ENCODE results near the gene MOGAT3.

Gene MOGAT3

DNA sequence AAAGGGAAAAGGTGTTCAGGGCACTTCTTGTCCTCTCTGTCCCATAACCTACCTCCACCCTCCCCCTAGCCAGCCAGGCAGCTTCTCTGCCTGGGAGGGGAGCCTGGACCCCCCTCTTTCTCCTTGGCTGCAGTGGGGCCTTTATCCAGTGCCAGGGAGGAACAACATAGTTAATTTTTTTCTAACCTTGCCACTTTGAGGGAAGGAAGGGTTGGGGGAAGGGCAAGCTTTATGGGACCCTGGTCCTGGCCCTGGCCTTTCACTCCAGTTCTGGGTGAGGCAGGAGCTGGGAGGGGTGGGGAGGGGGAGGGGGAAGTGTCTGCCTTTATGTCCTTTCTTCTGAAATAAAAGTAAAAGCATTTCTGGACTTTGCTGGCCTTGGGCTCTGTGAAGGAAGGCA lies 39.9 kb downstream of the MOGAT3 start:
- DNase-seq (ENCODE audit: low read depth), result no peak

- no peak for DNase-seq (ENCODE audit: low read depth)
Measured at GRCh38 chr7:101159696-101160674, 40.9 kb downstream of the MOGAT3 start.

DNA sequence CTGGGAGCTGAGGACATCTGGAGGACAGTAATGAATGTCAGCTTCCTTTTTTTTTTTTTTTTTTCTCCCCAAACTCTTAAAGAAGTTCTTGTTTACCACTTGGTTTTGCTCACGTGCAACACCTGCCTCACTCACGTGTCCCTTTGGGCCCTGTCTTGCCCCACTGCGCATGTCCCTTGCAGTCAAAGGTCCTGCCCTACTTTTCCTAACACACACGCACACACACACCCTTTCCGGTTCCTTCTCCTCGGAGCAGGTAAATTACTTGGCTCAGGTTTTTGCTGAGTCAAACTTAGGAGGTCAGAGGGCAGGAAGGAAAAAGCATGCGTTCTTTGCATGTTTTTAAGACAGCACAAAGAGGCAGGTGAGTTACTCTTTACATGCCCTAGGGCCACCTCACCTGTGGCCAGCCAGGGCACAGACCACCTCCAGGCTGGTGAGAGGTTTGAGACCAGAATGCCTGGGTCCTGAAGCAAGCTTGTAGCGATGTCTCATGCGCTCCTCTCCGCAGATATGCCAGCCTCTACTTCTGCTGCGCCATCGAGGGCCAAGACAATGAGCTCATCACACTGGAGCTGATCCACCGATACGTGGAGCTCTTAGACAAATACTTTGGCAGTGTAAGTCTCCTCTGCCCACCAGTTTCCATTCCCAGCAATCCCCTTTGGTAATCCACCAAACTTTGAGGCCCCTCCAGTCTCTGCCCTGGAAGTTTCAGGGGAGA lies 43.8 kb downstream of the MOGAT3 start:
- no peak for DNase-seq (ENCODE audit: low read depth)

DNA sequence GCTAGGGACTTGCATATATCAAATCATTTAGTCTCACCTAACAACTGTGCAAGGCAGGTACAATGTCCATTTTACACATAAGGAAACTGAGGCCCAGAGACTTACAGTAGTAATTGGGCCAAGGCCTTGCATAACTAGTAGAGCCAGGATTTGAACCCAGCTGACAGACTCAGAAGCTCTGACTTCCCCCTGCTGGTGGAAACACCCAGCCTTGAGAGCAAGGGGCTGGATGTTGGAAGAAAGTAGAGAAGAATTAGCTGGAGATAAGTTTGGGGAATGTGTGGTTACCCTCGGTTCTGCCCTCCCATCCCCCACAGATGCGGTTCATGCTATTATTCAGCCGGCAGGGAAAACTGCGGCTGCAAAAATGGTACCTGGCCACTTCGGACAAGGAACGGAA lies 44.6 kb downstream of the MOGAT3 start:
- DNase-seq (ENCODE audit: low read depth), result no peak

DNA sequence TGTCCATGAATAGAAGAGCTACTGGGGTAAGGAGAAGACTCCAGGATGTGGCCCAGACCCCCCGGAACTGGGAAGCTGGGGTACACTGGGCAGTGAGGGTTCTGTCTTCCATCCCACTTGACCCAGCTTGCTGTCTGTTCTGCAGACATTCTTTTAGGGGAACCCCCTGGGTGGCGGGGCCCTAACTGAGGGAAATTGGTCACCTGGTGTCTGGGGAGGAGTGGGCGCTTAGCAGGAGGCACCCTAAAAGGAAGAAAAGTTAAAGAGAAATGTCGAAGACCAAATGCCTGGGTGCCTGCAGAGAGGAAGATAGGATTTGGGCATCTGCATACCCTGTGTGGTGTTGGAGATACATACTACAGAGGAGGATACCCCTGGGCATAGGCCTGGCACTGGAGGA lies 45.5 kb downstream of the MOGAT3 start:
- no peak for DNase-seq (ENCODE audit: low read depth)

DNA sequence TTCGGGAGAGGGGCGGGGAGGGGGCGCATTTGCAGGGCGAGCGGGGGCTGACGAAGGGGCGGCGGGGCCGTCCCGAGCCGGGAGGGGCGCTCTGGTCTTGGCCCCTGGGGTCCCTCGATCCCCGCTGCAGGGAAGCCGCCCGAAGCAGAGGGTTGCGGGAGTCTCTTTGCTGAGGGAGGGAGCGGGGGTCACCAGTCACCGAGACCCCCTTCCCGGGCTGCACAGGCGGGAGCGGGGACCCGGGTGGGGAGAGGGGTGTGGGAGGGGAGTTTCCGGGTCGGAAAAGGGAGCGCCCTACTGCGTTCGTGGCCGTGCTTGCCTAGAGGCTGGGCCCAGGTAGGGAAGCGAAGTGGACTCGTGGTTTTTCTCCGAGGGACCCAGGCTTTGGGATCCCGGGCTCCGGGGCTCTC lies 46.1 kb downstream of the MOGAT3 start:
- no peak for DNase-seq (ENCODE audit: low read depth)

- DNase-seq (ENCODE audit: low read depth), result no peak
Measured at GRCh38 chr7:101153969-101154692, 46.7 kb downstream of the MOGAT3 start, which contains the start of gene AP1S1. AP1S1 (plus strand) TSS chr7:101154476; CDS start chr7:101154515, 39 bp downstream.

DNA sequence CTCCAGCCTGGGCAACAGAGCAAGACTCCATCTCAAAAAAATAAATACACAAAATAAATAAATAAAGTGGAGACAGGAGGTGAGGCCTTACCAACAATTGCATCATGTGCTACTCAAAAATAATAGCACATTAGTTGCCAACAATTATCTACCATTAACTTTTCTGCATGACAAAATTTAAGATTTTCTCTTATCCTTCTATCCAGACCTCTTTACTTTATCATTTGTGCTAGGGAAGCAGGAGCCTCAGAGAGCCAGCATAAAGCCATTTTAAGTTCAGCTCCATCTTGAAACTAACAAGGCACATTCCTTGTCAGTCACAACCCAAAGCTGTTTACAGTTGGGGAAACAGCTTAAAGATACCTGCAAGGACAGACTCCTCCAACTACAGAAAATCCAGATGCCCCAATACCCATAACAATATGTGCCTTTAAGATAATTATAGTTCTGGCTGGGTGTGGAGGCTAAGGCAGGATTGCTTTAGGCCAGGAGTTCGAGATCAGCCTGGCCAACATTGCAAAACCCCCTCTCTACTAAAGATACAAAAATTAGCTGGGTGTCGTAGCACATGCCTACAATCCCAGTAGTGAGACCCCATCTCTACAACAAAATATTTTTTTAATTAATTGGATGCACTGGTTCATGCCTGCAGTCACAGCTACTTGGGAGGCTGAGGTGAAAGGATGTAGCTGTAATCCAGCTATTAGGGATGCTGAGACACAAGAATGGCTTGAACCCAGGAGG lies 48.8 kb downstream of the MOGAT3 start:
- DNase-seq (ENCODE audit: low read depth), result no peak
